ENCODE measurements around the gene HAGH.

The HAGH gene

DNA sequence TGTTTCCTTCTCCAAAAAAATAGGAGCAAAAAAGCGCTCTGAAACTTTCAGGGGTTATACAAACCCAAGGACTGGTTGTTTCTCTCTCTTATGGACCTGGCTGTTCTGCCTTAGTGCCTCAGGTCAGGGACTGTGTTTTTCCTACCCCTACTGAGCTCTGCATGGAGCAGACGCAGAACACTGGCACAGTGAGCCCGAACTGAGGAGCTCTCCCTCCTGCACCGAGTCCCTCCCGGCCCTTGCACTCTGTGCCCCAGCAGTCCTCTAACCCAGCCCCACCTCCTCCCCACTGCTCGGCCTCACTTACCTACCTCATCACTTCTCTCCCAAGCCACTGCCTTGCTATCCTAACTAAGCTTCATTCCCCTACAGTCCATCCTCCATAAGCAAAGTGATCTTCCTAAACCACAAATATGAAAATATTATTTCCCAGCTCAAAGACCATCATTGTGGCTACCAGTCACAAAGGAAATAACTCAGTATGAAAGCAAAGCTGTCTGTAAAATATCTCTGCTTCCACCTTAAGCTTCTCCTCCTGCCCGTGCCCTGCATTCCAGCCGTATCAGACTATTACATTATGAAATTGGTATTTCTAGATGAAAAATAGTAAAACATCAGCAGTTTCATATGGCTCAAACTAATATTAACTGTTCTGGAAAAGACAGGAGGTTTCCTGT is 31.7 kb upstream of the HAGH start:
- H3K36me3 ChIP-seq: no peaks in the 10 kb centered on the region
- no peaks in the 10 kb centered on the region for H3K4me1 ChIP-seq
- H3K27me3 ChIP-seq: peaks cover 0 to 51% of the 10 kb centered on the region in 2 donors
- intact Hi-C loops (cut with DNase I; ENCODE audit: low total_unique reads): no loop called here
- H3K9me3 ChIP-seq: no peaks in the 10 kb centered on the region
- H3K4me3 ChIP-seq: no peak overlapping the region
- DNase-seq: no peak
- no peak overlapping the region for H3K27ac ChIP-seq
- TF ChIP-seq, protein P1, sequence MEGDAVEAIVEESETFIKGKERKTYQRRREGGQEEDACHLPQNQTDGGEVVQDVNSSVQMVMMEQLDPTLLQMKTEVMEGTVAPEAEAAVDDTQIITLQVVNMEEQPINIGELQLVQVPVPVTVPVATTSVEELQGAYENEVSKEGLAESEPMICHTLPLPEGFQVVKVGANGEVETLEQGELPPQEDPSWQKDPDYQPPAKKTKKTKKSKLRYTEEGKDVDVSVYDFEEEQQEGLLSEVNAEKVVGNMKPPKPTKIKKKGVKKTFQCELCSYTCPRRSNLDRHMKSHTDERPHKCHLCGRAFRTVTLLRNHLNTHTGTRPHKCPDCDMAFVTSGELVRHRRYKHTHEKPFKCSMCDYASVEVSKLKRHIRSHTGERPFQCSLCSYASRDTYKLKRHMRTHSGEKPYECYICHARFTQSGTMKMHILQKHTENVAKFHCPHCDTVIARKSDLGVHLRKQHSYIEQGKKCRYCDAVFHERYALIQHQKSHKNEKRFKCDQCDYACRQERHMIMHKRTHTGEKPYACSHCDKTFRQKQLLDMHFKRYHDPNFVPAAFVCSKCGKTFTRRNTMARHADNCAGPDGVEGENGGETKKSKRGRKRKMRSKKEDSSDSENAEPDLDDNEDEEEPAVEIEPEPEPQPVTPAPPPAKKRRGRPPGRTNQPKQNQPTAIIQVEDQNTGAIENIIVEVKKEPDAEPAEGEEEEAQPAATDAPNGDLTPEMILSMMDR (IDR thresholded peaks at IDR 0.05): no peak

DNA sequence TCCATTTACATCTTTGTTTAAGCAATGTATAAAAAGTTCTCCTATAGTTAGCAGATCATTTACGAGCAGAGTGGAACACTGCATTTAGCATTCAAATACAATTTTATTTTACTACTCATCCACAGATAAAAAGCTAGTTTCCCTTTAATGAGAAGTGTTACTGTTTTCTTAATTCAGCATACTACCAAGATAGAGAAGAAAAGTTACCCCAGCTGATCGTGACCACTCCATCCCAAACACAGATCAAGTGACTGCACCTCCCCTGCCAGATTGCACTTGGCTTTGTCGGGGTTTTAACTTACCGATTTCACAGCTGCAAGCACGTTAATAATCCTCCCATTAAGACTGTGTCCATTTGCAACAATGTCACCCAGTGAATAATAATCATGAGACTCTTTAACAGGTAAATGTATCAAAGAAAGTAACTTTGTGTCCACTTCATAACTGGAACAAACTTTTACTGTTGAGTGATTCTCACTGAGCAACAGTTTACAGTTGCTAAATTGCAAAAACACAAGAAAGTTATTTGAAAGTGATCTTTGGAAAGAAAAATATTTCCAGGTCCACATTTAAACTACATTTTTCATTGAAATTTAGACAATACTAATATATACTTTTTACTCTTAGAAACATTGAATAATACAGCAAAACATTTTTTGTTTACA is 30.9 kb upstream of the HAGH start:
- no peaks in the 10 kb centered on the region for H3K4me1 ChIP-seq
- TF ChIP-seq, protein P1 (IDR thresholded peaks at IDR 0.05): no peak
- no peak overlapping the region for H3K27ac ChIP-seq
- no peaks in the 10 kb centered on the region for H3K9me3 ChIP-seq
- H3K27me3 ChIP-seq: peaks cover 0 to 48% of the 10 kb centered on the region in 2 donors
- no peak for DNase-seq
- no peaks in the 10 kb centered on the region for H3K36me3 ChIP-seq
- intact Hi-C loops (cut with DNase I; ENCODE audit: low total_unique reads): no loop called here
- no peak overlapping the region for H3K4me3 ChIP-seq

DNA sequence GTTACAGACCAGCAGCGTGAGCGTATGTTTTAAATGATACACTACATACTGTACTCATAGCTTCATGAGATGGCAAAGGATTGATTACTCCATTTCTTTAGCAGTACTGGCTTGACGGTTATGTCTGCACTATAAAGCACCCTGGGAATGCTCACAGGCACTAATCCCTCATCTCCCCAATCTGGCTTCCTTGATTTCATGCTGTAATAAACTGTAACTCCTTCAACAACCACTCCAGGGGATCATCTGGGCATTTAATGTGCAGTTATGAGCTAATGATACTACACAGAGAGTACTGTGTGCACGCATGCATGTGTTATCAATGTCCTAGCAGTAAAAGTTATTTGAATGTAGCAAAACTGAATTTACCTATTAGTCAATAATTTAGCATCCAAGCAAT is 25.2 kb upstream of the HAGH start:
- Histone ChIP-seq H3K27me3 (peaks cover 0 to 25% of the 10 kb centered on the region in 2 donors), H3K27ac (no peak overlapping the region), H3K4me1 (no peaks in the 10 kb centered on the region), H3K4me3 (no peak overlapping the region), H3K36me3 (no peaks in the 10 kb centered on the region), H3K9me3 (no peaks in the 10 kb centered on the region)
- TF ChIP-seq, protein P1 (IDR thresholded peaks at IDR 0.05): no peak
- intact Hi-C loops (cut with DNase I; ENCODE audit: low total_unique reads): no loop called here
- no peak for DNase-seq

DNA sequence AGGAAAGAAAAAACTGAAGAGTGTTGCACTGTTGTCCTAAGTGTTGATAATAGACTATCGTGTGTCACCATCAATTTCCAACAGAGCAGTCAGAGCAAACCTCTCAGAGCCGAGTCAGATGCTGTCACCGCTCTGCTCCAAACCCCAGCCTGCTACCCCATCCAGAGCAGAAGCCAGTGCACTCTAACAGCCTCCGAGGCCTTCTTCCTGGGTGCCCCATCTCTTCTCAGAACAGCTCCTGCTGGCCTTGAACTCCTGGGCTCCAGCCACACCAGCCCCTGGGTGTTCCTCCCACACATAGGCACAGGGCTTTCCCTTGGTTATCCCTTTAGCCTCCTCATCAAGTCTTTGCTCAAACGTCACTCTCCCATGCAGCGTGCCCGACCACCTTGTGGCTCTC is 24.4 kb upstream of the HAGH start:
- DNase-seq: no peak
- Histone ChIP-seq H3K4me3 (no peak overlapping the region), H3K36me3 (no peaks in the 10 kb centered on the region), H3K9me3 (no peaks in the 10 kb centered on the region), H3K27ac (no peak overlapping the region), H3K4me1 (no peaks in the 10 kb centered on the region), H3K27me3 (peaks cover 0 to 32% of the 10 kb centered on the region in 2 donors)
- TF ChIP-seq, protein P1 (IDR thresholded peaks at IDR 0.05): no peak
- intact Hi-C loops (cut with DNase I; ENCODE audit: low total_unique reads): no loop called here

- H3K4me3 ChIP-seq: no peak overlapping the region
- TF ChIP-seq, protein P1 (IDR thresholded peaks at IDR 0.05): no peak
- peaks cover 0 to 18% of the 10 kb centered on the region in 2 donors for H3K27me3 ChIP-seq
- intact Hi-C loops (cut with DNase I; ENCODE audit: low total_unique reads): no loop called here
- H3K9me3 ChIP-seq: no peaks in the 10 kb centered on the region
- no peak for DNase-seq
- H3K4me1 ChIP-seq: no peaks in the 10 kb centered on the region
- H3K36me3 ChIP-seq: no peaks in the 10 kb centered on the region
- H3K27ac ChIP-seq: no peak overlapping the region
These were observed 19.8 kb upstream of the HAGH start for GRCh38 chr16:1846416-1846815.
